Keratinocyte (primary cell): Measurements from ENCODE around the gene CD3E. TPM values are rescaled to one million over a fixed set of nuclear protein-coding genes. Genes with fewer than 3 reads are reported as not detected.

Experiments used
- DNase-seq: peaks from one replicate; pipeline ENCODE4 v3.0.0-alpha.2; 2011; ENCODE audit warnings: low read depth, missing footprints, low spot score
- FAIRE-seq: peaks from 2 replicates; lab custom pipeline; 2011; peaks lifted over from hg19 to GRCh38; lab: Jason Lieb, UNC
- H2AFZ ChIP-seq: 2 replicates; pipeline ENCODE4 v1.6.0; 2012; ENCODE audit warnings: low read length, control low read depth, inconsistent platforms; ENCODE audit not compliant: control insufficient read depth
- H3K27ac ChIP-seq: 2 replicates; pipeline ENCODE4 v1.5.1; 2011; ENCODE audit warnings: low read length; ENCODE audit not compliant: control insufficient read depth, insufficient read depth
- H3K27me3 ChIP-seq: 3 replicates; pipeline ENCODE4 v1.6.0; 2011; ENCODE audit warnings: low read length; ENCODE audit not compliant: control insufficient read depth, insufficient read depth; ENCODE audit errors: extremely low read depth
- H3K36me3 ChIP-seq, 2 experiments: 2 replicates in 1 of 2; 3 replicates in 1 of 2; pipeline ENCODE4 v1.5.1; 2011; ENCODE audit warnings: low read length in 2 of 2, mild to moderate bottlenecking in 1 of 2; ENCODE audit not compliant: control insufficient read depth in 2 of 2, insufficient read depth in 2 of 2; ENCODE audit errors: extremely low read depth in 1 of 2
- H3K4me1 ChIP-seq: 3 replicates; pipeline ENCODE4 v1.5.1; 2011; ENCODE audit warnings: low read length; ENCODE audit not compliant: control insufficient read depth, insufficient read depth; ENCODE audit errors: extremely low read depth
- H3K4me2 ChIP-seq: 3 replicates; pipeline ENCODE4 v1.6.0; 2011; ENCODE audit warnings: low read depth, low read length; ENCODE audit not compliant: control insufficient read depth, insufficient read depth; ENCODE audit errors: extremely low read depth
- H3K4me3 ChIP-seq, 3 experiments: fragments of 200-600 bp in 1 of 3; sonication (generic) in 1 of 3; 2 replicates in 2 of 3; 3 replicates in 1 of 3; pipeline ENCODE4 v1.5.1; 2011 to 2016; ENCODE audit warnings: low read length in 3 of 3, mild to moderate bottlenecking in 3 of 3, control low read depth in 2 of 3, inconsistent platforms in 1 of 3, low read depth in 1 of 3, mixed read lengths in 1 of 3, mixed run types in 1 of 3, moderate library complexity in 1 of 3; ENCODE audit not compliant: control insufficient read depth in 2 of 3, insufficient read depth in 2 of 3; ENCODE audit errors: extremely low read depth in 1 of 3
- H3K79me2 ChIP-seq: 2 replicates; pipeline ENCODE4 v1.6.0; 2012; ENCODE audit warnings: low read length; ENCODE audit not compliant: control insufficient read depth, insufficient read depth
- H3K9ac ChIP-seq: 3 replicates; pipeline ENCODE4 v1.6.0; 2011; ENCODE audit warnings: low read length; ENCODE audit not compliant: control insufficient read depth, insufficient read depth; ENCODE audit errors: extremely low read depth
- H3K9me1 ChIP-seq: 3 replicates; pipeline ENCODE4 v1.6.0; 2011; ENCODE audit warnings: low read length; ENCODE audit not compliant: control insufficient read depth, insufficient read depth; ENCODE audit errors: extremely low read depth
- H3K9me3 ChIP-seq: 2 replicates; pipeline ENCODE4 v1.5.1; 2012; ENCODE audit warnings: low read depth, low read length; ENCODE audit not compliant: control insufficient read depth
- H4K20me1 ChIP-seq: 3 replicates; pipeline ENCODE4 v1.6.0; 2011; ENCODE audit warnings: low read length; ENCODE audit not compliant: control insufficient read depth, insufficient read depth; ENCODE audit errors: extremely low read depth
- CTCF ChIP-seq, 3 experiments: IDR thresholded peaks in 1 of 3; conservative IDR thresholded peaks in 1 of 3; optimal IDR thresholded peaks in 1 of 3; 2 replicates in 2 of 3; 3 replicates in 1 of 3; pipeline versions ENCODE3 to v1.5.1; 2011; ENCODE audit warnings: low read length in 3 of 3, mild to moderate bottlenecking in 3 of 3, moderate library complexity in 2 of 3, control low read depth in 1 of 3, inconsistent platforms in 1 of 3; ENCODE audit not compliant: insufficient read depth in 2 of 3; ENCODE audit errors: extremely low read depth in 1 of 3
- EZH2 ChIP-seq: IDR thresholded peaks from one replicate; pipeline ENCODE4 v1.6.1; 2012; ENCODE audit warnings: inconsistent platforms, mild to moderate bottlenecking, low read length, moderate library complexity
- dilution Hi-C: fragments of 300-500 bp; cut with MboI; formaldehyde crosslinking; loops from one replicate; pipeline ENCODE4 v1.7.0; 2020; ENCODE audit warnings: low sequenced_read_pairs; ENCODE audit not compliant: extremely low pct_ligation_motif_present
- polyA plus RNA-seq, 5 experiments: library from polyadenylated mRNA; depleted of rRNA in 3 of 5; stranded (reverse) in 3 of 5; stranded (forward) in 1 of 5; unstranded in 1 of 5; fragments of >200 nt; gene quantifications; 1 replicate in 1 of 5; 2 replicates in 3 of 5; 3 replicates in 1 of 5; pipeline versions ENCODE4 v1.2.1 to v1.2.3, GENCODE V29; 2011 to 2012; ENCODE audit warnings: missing spikeins in 2 of 5, low read depth in 1 of 5, low replicate concordance in 1 of 5

The CD3E gene
- polyA plus RNA-seq, 1 donor (not counting 4 experiments of a cell fraction or from before 2014, with no cell fraction given) = not detected

DNA sequence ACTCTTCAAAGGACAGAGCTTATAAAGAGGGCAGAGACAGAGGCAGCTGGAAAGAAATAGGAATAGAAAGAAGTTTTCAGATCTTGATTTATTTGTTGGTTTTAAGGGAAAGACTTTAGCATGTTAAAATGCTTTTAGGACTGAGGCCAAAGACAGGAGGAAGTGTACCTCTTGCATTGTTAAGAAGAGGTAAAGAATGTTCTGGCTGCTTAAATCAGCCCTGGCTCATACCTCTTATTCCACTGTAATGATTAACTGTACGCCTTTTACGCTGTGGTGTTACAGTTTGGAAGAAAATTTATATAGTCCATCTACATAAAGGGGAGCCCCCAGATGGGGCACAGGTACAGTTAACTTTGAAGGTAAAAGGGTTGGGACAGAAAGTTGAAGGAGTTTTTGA lies 30.3 kb upstream of the CD3E start:
- DNase-seq = no peak

DNA sequence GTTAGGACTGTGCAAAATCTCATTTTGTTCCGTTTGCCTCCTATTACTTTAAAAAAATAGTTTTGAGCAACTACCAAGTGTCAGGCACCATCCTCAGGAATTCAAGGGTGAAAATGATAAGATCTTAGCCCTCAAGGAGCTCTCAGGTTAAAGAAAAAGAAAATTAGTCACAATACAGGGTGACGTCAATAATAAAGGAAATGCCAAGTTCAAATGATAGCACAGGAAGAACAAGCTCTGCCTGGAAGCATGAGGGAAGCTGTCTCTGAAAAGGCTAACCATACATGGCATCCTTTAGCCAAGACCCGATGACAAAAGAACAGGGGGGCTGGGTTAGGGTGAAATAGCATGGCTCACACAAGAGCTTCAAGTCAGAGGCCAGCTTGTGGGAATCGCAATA lies 29.4 kb upstream of the CD3E start:
- no peak for TF ChIP-seq EZH2
- no peak for TF ChIP-seq CTCF (optimal IDR thresholded peaks at IDR 0.05 in 1 of 3, IDR thresholded peaks at IDR 0.05 in 1 of 3, conservative IDR thresholded peaks at IDR 0.05 in 1 of 3; ENCODE audit: extremely low read depth in 1 of 3, insufficient read depth in 2 of 3, low read length in 3 of 3)
- H3K27ac ChIP-seq = peak overlapping the region; percentile 62
- peak; percentile 59 for DNase-seq

More for the DNA sequence above, 30.3 kb upstream of the CD3E start:
- Histone ChIP-seq H3K79me2 (no peaks in the 10 kb centered on the region), H3K9ac (no peak overlapping the region), H3K27me3 (no peaks in the 10 kb centered on the region), H3K9me3 (no peaks in the 10 kb centered on the region), H3K4me2 (peak overlapping the region; percentile 59), H4K20me1 (no peaks in the 10 kb centered on the region), H3K36me3 (no peaks in the 10 kb centered on the region), H3K9me1 (no peaks in the 10 kb centered on the region), H2AFZ (peak overlapping the region; percentile 45), H3K4me1 (peaks cover 45% of the 10 kb centered on the region), H3K27ac (peak overlapping the region; percentile 62), H3K4me3 (peak overlapping the region in 1 of 3 experiments; percentile 4)
- peak; percentile 56 for FAIRE-seq
- no peak for TF ChIP-seq CTCF (optimal IDR thresholded peaks at IDR 0.05 in 1 of 3, IDR thresholded peaks at IDR 0.05 in 1 of 3, conservative IDR thresholded peaks at IDR 0.05 in 1 of 3; ENCODE audit: extremely low read depth in 1 of 3, insufficient read depth in 2 of 3, low read length in 3 of 3)
- dilution Hi-C loops = no loop called here

More for the DNA sequence above, 29.4 kb upstream of the CD3E start:
- Histone ChIP-seq H3K4me3 (no peak overlapping the region), H3K36me3 (no peaks in the 10 kb centered on the region), H3K9ac (no peak overlapping the region), H3K9me3 (no peaks in the 10 kb centered on the region), H3K4me2 (peak overlapping the region; percentile 59), H3K4me1 (peaks cover 45% of the 10 kb centered on the region), H2AFZ (no peak overlapping the region), H4K20me1 (no peaks in the 10 kb centered on the region), H3K9me1 (no peaks in the 10 kb centered on the region), H3K27me3 (no peaks in the 10 kb centered on the region), H3K79me2 (no peaks in the 10 kb centered on the region)
- peak; percentile 97 for FAIRE-seq
- dilution Hi-C loops = no loop called here
